ENCODE measurements around the gene CCDC6.

- TF ChIP-seq CTCF (IDR thresholded peaks at IDR 0.05 in 4 of 5, conservative IDR thresholded peaks at IDR 0.05 in 1 of 5) (no peak), POLR2A (IDR thresholded peaks at IDR 0.05) (no peak)
Observed at GRCh38 chr10:59950105-59950504, 43.7 kb upstream of the CCDC6 start.

Measured in gastrocnemius medialis (tissue), 4 donors.